Inferior parietal cortex (tissue), 1 donor: ENCODE data around the gene PTGES3L.
"Not testable (repeated sequence)": the region's sequence is repeated elsewhere in the genome, so short reads cannot be mapped to it uniquely, and the experiment has no call there.

Source experiments
- DNase-seq: peaks from one replicate; pipeline ENCODE4 v3.0.0-alpha.2; 2016; ENCODE audit errors: extremely low spot score

PTGES3L gene

GRCh38 chr17:42919522-42920077 lies 60.3 kb downstream of the PTGES3L start:
- not testable (repeated sequence) for DNase-seq

GRCh38 chr17:42918902-42919521 lies 60.9 kb downstream of the PTGES3L start:
- no peak for DNase-seq
